Keratinocyte (primary cell): Measurements from ENCODE around the gene TMA16. TPM values are rescaled to one million over a fixed set of nuclear protein-coding genes. Genes with fewer than 3 reads are reported as not detected.

Experiments
- DNase-seq: peaks from one replicate; pipeline ENCODE4 v3.0.0-alpha.2; 2011; ENCODE audit warnings: low read depth, missing footprints, low spot score
- FAIRE-seq: peaks from 2 replicates; lab custom pipeline; 2011; peaks lifted over from hg19 to GRCh38; lab: Jason Lieb, UNC
- H2AFZ ChIP-seq: 2 replicates; pipeline ENCODE4 v1.6.0; 2012; ENCODE audit warnings: low read length, control low read depth, inconsistent platforms; ENCODE audit not compliant: control insufficient read depth
- H3K27ac ChIP-seq: 2 replicates; pipeline ENCODE4 v1.5.1; 2011; ENCODE audit warnings: low read length; ENCODE audit not compliant: control insufficient read depth, insufficient read depth
- H3K27me3 ChIP-seq: 3 replicates; pipeline ENCODE4 v1.6.0; 2011; ENCODE audit warnings: low read length; ENCODE audit not compliant: control insufficient read depth, insufficient read depth; ENCODE audit errors: extremely low read depth
- H3K36me3 ChIP-seq, 2 experiments: 2 replicates in 1 of 2; 3 replicates in 1 of 2; pipeline ENCODE4 v1.5.1; 2011; ENCODE audit warnings: low read length in 2 of 2, mild to moderate bottlenecking in 1 of 2; ENCODE audit not compliant: control insufficient read depth in 2 of 2, insufficient read depth in 2 of 2; ENCODE audit errors: extremely low read depth in 1 of 2
- H3K4me1 ChIP-seq: 3 replicates; pipeline ENCODE4 v1.5.1; 2011; ENCODE audit warnings: low read length; ENCODE audit not compliant: control insufficient read depth, insufficient read depth; ENCODE audit errors: extremely low read depth
- H3K4me2 ChIP-seq: 3 replicates; pipeline ENCODE4 v1.6.0; 2011; ENCODE audit warnings: low read depth, low read length; ENCODE audit not compliant: control insufficient read depth, insufficient read depth; ENCODE audit errors: extremely low read depth
- H3K4me3 ChIP-seq, 3 experiments: fragments of 200-600 bp in 1 of 3; sonication (generic) in 1 of 3; 2 replicates in 2 of 3; 3 replicates in 1 of 3; pipeline ENCODE4 v1.5.1; 2011 to 2016; ENCODE audit warnings: low read length in 3 of 3, mild to moderate bottlenecking in 3 of 3, control low read depth in 2 of 3, inconsistent platforms in 1 of 3, low read depth in 1 of 3, mixed read lengths in 1 of 3, mixed run types in 1 of 3, moderate library complexity in 1 of 3; ENCODE audit not compliant: control insufficient read depth in 2 of 3, insufficient read depth in 2 of 3; ENCODE audit errors: extremely low read depth in 1 of 3
- H3K79me2 ChIP-seq: 2 replicates; pipeline ENCODE4 v1.6.0; 2012; ENCODE audit warnings: low read length; ENCODE audit not compliant: control insufficient read depth, insufficient read depth
- H3K9ac ChIP-seq: 3 replicates; pipeline ENCODE4 v1.6.0; 2011; ENCODE audit warnings: low read length; ENCODE audit not compliant: control insufficient read depth, insufficient read depth; ENCODE audit errors: extremely low read depth
- H3K9me1 ChIP-seq: 3 replicates; pipeline ENCODE4 v1.6.0; 2011; ENCODE audit warnings: low read length; ENCODE audit not compliant: control insufficient read depth, insufficient read depth; ENCODE audit errors: extremely low read depth
- H3K9me3 ChIP-seq: 2 replicates; pipeline ENCODE4 v1.5.1; 2012; ENCODE audit warnings: low read depth, low read length; ENCODE audit not compliant: control insufficient read depth
- H4K20me1 ChIP-seq: 3 replicates; pipeline ENCODE4 v1.6.0; 2011; ENCODE audit warnings: low read length; ENCODE audit not compliant: control insufficient read depth, insufficient read depth; ENCODE audit errors: extremely low read depth
- EZH2 ChIP-seq: IDR thresholded peaks from one replicate; pipeline ENCODE4 v1.6.1; 2012; ENCODE audit warnings: inconsistent platforms, mild to moderate bottlenecking, low read length, moderate library complexity
- dilution Hi-C: fragments of 300-500 bp; cut with MboI; formaldehyde crosslinking; loops from one replicate; pipeline ENCODE4 v1.7.0; 2020; ENCODE audit warnings: low sequenced_read_pairs; ENCODE audit not compliant: extremely low pct_ligation_motif_present
- polyA plus RNA-seq, 5 experiments: library from polyadenylated mRNA; depleted of rRNA in 3 of 5; stranded (reverse) in 3 of 5; stranded (forward) in 1 of 5; unstranded in 1 of 5; fragments of >200 nt; gene quantifications; 1 replicate in 1 of 5; 2 replicates in 3 of 5; 3 replicates in 1 of 5; pipeline versions ENCODE4 v1.2.1 to v1.2.3, GENCODE V29; 2011 to 2012; ENCODE audit warnings: missing spikeins in 2 of 5, low read depth in 1 of 5, low replicate concordance in 1 of 5
- TF ChIP-seq, protein P1 (sequence below), 3 experiments: IDR thresholded peaks in 1 of 3; conservative IDR thresholded peaks in 1 of 3; optimal IDR thresholded peaks in 1 of 3; 2 replicates in 2 of 3; 3 replicates in 1 of 3; pipeline versions ENCODE3 to v1.5.1; 2011; ENCODE audit warnings: low read length in 3 of 3, mild to moderate bottlenecking in 3 of 3, moderate library complexity in 2 of 3, control low read depth in 1 of 3, inconsistent platforms in 1 of 3; ENCODE audit not compliant: insufficient read depth in 2 of 3; ENCODE audit errors: extremely low read depth in 1 of 3

Gene TMA16
- polyA plus RNA-seq, 1 donor (not counting 4 experiments of a cell fraction or from before 2014, with no cell fraction given), result 21.3 TPM

DNA sequence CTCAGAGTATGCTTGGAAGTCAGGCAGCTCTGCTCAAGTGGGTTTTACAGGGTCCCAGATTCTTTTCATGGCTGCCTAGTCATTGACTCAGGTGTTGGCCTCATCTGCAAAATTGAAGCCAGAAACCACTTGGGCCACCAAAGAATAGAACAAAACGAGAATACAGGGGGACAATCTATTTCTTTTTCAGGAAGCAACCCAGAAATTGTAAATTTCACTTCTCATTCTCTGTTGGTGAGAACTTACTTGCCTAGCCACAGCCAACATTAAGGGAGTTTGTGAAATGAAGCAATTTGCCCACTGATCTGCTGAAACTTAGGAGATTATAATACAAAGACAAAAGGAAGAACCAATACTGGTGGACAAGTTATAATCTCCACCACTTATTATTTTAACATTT lies 12.3 kb upstream of the TMA16 start:
- dilution Hi-C loops, result no loop called here
- H3K27me3 ChIP-seq, result no peaks in the 10 kb centered on the region
- FAIRE-seq (no peak), DNase-seq (no peak)
- no peaks in the 10 kb centered on the region for H3K9me1 ChIP-seq
- H3K4me1 ChIP-seq, result no peaks in the 10 kb centered on the region
- no peaks in the 10 kb centered on the region for H3K36me3 ChIP-seq
- H3K4me2 ChIP-seq, result no peak overlapping the region
- no peak overlapping the region for H3K4me3 ChIP-seq
- no peak overlapping the region for H3K9ac ChIP-seq
- no peaks in the 10 kb centered on the region for H3K9me3 ChIP-seq
- no peak overlapping the region for H2AFZ ChIP-seq
- TF ChIP-seq, protein P1, sequence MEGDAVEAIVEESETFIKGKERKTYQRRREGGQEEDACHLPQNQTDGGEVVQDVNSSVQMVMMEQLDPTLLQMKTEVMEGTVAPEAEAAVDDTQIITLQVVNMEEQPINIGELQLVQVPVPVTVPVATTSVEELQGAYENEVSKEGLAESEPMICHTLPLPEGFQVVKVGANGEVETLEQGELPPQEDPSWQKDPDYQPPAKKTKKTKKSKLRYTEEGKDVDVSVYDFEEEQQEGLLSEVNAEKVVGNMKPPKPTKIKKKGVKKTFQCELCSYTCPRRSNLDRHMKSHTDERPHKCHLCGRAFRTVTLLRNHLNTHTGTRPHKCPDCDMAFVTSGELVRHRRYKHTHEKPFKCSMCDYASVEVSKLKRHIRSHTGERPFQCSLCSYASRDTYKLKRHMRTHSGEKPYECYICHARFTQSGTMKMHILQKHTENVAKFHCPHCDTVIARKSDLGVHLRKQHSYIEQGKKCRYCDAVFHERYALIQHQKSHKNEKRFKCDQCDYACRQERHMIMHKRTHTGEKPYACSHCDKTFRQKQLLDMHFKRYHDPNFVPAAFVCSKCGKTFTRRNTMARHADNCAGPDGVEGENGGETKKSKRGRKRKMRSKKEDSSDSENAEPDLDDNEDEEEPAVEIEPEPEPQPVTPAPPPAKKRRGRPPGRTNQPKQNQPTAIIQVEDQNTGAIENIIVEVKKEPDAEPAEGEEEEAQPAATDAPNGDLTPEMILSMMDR (optimal IDR thresholded peaks at IDR 0.05 in 1 of 3, IDR thresholded peaks at IDR 0.05 in 1 of 3, conservative IDR thresholded peaks at IDR 0.05 in 1 of 3; ENCODE audit: extremely low read depth in 1 of 3, insufficient read depth in 2 of 3, low read length in 3 of 3), result no peak
- TF ChIP-seq EZH2, result no peak
- H4K20me1 ChIP-seq, result no peaks in the 10 kb centered on the region
- H3K79me2 ChIP-seq, result no peaks in the 10 kb centered on the region
- H3K27ac ChIP-seq, result no peak overlapping the region

DNA sequence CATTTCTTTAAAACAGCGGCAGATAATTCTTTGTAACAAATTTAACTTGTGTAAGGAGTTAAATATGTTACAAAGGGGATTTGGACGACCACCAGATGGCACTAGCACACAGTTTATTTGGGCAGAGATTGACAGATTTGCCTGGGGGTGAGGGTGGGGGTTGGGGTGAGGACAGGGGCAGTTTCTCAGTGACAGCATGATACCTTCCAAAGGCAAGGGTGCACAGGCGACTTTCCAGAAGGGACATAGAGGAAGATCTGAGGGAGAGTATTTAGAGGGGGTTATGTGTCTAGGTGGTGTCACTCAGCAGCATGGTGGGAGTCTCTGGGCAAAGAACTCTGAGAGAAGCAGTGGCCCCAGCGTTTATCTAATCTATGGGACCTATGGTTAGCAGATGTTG lies 9.6 kb upstream of the TMA16 start:
- Histone ChIP-seq H4K20me1 (no peaks in the 10 kb centered on the region), H3K79me2 (no peaks in the 10 kb centered on the region), H3K9me3 (no peaks in the 10 kb centered on the region), H3K9ac (no peak overlapping the region), H2AFZ (no peak overlapping the region), H3K9me1 (no peaks in the 10 kb centered on the region), H3K27ac (no peak overlapping the region), H3K36me3 (no peaks in the 10 kb centered on the region), H3K4me2 (no peak overlapping the region), H3K4me1 (no peaks in the 10 kb centered on the region), H3K4me3 (no peak overlapping the region), H3K27me3 (no peaks in the 10 kb centered on the region)
- FAIRE-seq (no peak), DNase-seq (no peak)
- dilution Hi-C loops, result no loop called here
- TF ChIP-seq, protein P1 (optimal IDR thresholded peaks at IDR 0.05 in 1 of 3, IDR thresholded peaks at IDR 0.05 in 1 of 3, conservative IDR thresholded peaks at IDR 0.05 in 1 of 3; ENCODE audit: extremely low read depth in 1 of 3, insufficient read depth in 2 of 3, low read length in 3 of 3), result peak; percentile 29 to 55 (median 30)
- no peak for TF ChIP-seq EZH2
